SK-N-MC (cell line): ENCODE results near the gene NR3C1.

Experiments used
- DNase-seq: peaks from one replicate; pipeline ENCODE4 v3.0.0-alpha.2; 2011; ENCODE audit warnings: low read depth, low spot score
- H3K27ac ChIP-seq: fragments of 200-600 bp; sonication (generic); 2 replicates; pipeline ENCODE4 v1.5.1; 2016; ENCODE audit warnings: mixed run types
- H3K36me3 ChIP-seq: fragments of 200-600 bp; sonication (generic); 2 replicates; pipeline ENCODE4 v1.6.1; 2017; ENCODE audit warnings: antibody characterized with exemption, low read length, mixed read lengths; ENCODE audit not compliant: insufficient read depth
- H3K4me3 ChIP-seq: fragments of 200-600 bp; sonication (generic); 2 replicates; pipeline ENCODE4 v1.5.1; 2016
- H3K9ac ChIP-seq: fragments of 200-600 bp; sonication (generic); 2 replicates; pipeline ENCODE4 v1.8.0; 2017; ENCODE audit warnings: mixed run types, mixed read lengths; ENCODE audit not compliant: insufficient read length
- H3K9me3 ChIP-seq: fragments of 200-600 bp; sonication (generic); 2 replicates; pipeline ENCODE4 v1.6.1; 2017; ENCODE audit warnings: low read depth, mild to moderate bottlenecking, antibody characterized with exemption, low read length, moderate library complexity, mixed read lengths
- EZH2 ChIP-seq: fragments of 200-600 bp; sonication (generic); IDR thresholded peaks from one replicate; pipeline ENCODE4 v1.6.1; 2017; ENCODE audit warnings: antibody characterized with exemption
- FOXP2 ChIP-seq: optimal IDR thresholded peaks from 2 replicates; pipeline ENCODE3; 2011; ENCODE audit warnings: mild to moderate bottlenecking, moderate library complexity; ENCODE audit not compliant: insufficient read depth; ENCODE audit errors: extremely low read length, control extremely low read depth
- POLR2AphosphoS5 ChIP-seq: IDR thresholded peaks from 2 replicates; pipeline ENCODE4 v1.6.1; 2012; ENCODE audit warnings: mild to moderate bottlenecking, low read depth, low read length, borderline replicate concordance

The NR3C1 gene

DNA sequence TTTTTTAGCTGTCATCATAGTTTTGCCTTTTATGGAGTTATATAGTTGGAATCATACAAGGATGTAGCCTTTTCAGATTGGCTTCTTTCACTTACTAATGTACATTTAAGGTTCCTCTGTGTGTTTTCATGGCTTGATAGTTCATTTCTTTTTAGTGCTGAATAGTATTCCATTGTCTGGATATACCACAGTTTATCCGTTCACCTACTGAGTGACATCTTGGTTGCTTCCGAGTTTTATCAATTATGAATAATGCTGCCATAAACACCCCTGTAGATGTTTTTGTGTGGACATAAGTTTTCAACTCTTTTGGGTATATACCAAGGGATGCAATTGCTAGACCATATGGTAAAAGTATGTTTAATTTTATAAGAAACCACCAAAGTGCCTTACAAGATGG, 136.3 kb downstream of the NR3C1 start:
- Histone ChIP-seq H3K27ac (no peak overlapping the region), H3K4me3 (no peak overlapping the region), H3K36me3 (no peaks in the 10 kb centered on the region), H3K9ac (no peak overlapping the region), H3K9me3 (0 out of 2 replicates have a peak, but pooled peaks cover 4% of the 10 kb centered on the region)
- DNase-seq, result no peak
- TF ChIP-seq POLR2AphosphoS5 (no peak), FOXP2 (no peak), EZH2 (no peak)

DNA sequence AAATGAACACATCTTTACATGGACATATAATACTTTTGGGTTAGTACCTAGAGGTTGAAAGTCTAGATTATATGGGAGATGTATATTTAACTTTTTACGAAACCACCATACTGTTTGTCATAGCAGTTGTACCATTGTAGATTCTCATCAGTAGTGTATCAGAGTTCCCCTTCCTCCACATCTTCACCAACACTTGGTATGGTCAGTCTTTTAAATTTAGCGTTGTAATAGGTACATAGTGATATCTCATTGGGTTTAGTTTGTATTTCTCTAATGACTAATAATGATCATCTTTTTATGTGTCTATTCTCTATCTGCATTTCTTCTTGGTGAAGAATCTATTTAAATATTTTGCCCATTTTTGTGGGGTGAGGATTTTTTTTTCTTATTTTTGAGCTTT, 137.5 kb downstream of the NR3C1 start:
- no peak overlapping the region for H3K27ac ChIP-seq

DNA sequence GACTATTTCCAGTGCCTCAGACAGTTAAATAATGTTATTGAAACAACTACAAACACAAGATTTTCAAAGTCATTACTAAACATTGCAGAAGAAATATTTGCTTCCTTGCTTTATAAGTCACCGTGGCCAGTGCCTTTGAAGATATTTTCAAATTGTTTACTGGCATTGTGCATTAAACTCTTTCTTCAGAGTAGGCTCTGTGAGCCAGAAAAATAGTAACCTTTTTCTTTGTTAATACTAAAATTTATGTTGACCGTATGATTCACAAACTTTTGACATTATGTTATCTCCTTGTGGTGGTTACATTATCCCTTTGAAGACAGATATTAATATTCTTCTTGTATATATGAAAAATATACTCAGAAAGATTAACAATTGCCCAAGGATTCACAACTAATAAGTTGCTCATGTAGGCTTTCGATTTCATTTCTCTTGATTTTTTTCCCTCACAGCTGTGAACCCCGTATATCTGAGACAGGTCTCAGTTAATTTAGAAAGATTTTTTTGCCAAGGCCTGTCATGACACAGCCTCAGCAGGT, 140.1 kb downstream of the NR3C1 start:
- no peak overlapping the region for H3K27ac ChIP-seq
- TF ChIP-seq EZH2, result no peak
- TF ChIP-seq POLR2AphosphoS5, result no peak
- no peak for TF ChIP-seq FOXP2
- H3K9ac ChIP-seq, result no peak overlapping the region

More for the DNA sequence above, 137.5 kb downstream of the NR3C1 start:
- Histone ChIP-seq H3K4me3 (no peak overlapping the region), H3K9me3 (0 out of 2 replicates have a peak, but pooled peaks cover 4% of the 10 kb centered on the region), H3K9ac (no peak overlapping the region), H3K36me3 (no peaks in the 10 kb centered on the region)
- no peak for DNase-seq
- no peak for TF ChIP-seq EZH2
- no peak for TF ChIP-seq POLR2AphosphoS5
- no peak for TF ChIP-seq FOXP2

DNA sequence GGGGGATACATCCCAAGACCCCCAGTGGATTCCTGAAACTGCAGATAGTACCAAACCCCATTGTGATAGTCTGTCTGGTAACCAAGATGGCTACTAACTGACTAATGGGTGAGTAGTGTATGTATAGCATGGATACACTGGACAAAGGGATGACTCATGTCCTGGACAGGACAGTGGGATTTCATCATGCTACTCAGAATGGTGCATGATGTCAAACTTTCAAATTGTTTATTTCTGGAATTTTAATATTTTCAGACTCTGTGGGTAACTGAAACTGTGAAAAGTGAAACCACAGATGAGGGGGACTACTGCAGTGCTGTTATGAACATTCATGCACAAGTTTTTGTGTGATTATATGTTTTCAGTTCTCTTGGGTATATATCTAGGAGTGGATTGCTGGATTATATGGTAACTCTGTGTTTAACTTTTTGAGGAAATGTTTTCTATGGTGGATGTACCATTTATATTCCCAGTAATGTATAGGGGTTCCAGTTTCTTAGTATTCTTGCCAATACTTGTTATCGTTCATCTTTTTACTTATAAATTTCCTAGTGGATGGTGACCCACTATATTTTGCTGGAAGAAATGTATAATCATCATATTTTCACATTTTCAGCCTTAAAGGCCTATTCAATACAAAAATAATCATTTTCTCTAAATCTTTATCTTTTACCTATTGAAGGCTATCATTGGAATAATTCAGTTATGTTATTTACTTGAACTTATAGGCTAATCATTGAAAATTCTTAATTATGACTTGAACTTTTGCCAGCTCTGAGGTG, 140.9 kb downstream of the NR3C1 start:
- H3K9ac ChIP-seq, result no peak overlapping the region
- H3K27ac ChIP-seq, result no peak overlapping the region
- no peak overlapping the region for H3K4me3 ChIP-seq
- no peaks in the 10 kb centered on the region for H3K36me3 ChIP-seq
- TF ChIP-seq FOXP2 (no peak), POLR2AphosphoS5 (no peak), EZH2 (no peak)
- DNase-seq, result no peak
- no peaks in the 10 kb centered on the region for H3K9me3 ChIP-seq

More for the DNA sequence above, 140.1 kb downstream of the NR3C1 start:
- Histone ChIP-seq H3K36me3 (no peaks in the 10 kb centered on the region), H3K4me3 (no peak overlapping the region), H3K9me3 (no peaks in the 10 kb centered on the region)
- no peak for DNase-seq

DNA sequence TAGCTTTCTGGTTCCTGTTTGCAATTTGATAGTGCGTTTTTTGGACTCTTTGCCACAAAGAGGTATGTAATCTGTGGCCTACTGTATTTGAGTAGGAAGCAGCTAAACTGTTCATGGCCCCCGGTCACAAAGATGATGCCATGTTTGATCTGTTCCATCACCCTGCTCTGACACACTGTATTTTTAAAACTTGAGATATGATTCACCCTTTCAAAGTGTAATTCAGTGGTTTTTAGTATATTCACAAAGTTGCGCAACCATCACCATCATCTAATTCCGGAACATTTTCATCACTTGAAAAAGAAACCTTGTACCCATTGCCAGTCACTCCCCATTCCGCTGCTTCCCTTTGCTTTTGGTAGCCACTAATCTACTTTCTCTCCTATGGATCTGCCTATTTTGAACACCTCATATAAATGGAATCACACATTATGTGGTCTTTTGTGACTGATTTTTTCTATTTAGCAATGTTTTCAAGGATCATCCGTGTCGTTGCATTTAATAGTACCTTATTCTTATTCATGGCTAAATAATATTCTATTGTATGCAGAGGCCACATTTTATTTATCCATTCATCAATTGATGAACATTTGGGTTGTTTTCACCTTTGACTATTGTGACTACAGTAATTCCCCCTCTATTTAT, 141.6 kb downstream of the NR3C1 start:
- H3K9ac ChIP-seq, result no peak overlapping the region
- H3K27ac ChIP-seq, result no peak overlapping the region
- TF ChIP-seq EZH2 (no peak), POLR2AphosphoS5 (no peak), FOXP2 (no peak)
- H3K9me3 ChIP-seq, result no peaks in the 10 kb centered on the region
- no peaks in the 10 kb centered on the region for H3K36me3 ChIP-seq
- no peak for DNase-seq
- no peak overlapping the region for H3K4me3 ChIP-seq

DNA sequence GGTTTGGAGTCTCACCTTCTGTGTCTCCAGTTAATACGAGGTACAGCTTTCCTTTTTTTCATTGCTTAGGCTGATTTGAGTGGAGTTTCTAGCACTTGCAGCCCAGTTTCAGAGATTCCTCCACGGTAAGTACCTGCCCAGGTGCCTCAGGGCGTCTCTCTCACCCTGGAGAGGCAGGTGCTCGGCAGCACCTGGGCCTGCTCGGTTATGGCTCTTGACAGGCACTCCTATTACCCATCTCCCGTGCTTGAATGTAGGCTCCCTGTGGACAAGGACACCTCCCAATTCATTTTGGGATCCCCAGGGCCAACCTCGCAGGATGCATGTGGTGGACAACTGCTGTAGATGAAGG, 144.3 kb downstream of the NR3C1 start:
- H3K27ac ChIP-seq, result no peak overlapping the region
- no peaks in the 10 kb centered on the region for H3K9me3 ChIP-seq
- no peaks in the 10 kb centered on the region for H3K36me3 ChIP-seq
- no peak overlapping the region for H3K4me3 ChIP-seq
- TF ChIP-seq POLR2AphosphoS5, result no peak
- no peak for TF ChIP-seq FOXP2
- H3K9ac ChIP-seq, result no peak overlapping the region
- no peak for DNase-seq

DNA sequence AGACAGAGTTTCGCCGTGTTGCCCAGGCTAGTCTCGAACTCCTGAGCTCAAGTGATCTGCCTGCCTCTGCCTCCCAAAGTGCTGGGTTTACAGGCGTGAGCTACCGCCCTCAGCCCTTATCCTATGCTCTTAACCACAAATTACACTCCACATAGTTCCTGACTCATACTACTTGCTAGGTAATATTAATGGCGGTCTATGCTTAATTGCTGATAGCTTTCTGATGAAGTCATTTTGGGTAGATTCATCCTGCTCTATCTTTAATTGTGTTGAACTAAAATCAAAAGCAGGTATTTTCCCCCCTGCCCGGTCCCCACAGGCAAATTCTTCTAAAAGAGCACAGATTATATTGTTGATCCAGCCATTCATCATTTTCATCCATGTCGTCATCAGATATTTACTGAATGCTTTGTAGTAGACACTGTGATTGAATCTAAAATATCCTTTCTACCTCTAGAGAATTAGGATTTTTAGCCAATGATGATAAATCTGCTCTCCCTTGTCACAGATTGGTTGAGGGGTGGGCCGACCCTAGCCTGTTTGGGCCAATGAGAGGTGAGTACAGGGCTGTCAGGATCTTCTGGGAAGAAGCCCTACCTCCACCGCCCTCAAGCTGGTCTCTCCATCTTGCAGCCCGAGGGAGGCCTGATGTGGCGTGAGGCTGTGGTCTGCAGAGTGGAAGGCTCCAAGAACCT, 144.8 kb downstream of the NR3C1 start:
- no peak overlapping the region for H3K9ac ChIP-seq
- H3K36me3 ChIP-seq, result no peaks in the 10 kb centered on the region
- no peak overlapping the region for H3K27ac ChIP-seq
- TF ChIP-seq POLR2AphosphoS5 (no peak), EZH2 (no peak), FOXP2 (no peak)
- no peak overlapping the region for H3K4me3 ChIP-seq
- H3K9me3 ChIP-seq, result no peaks in the 10 kb centered on the region
- DNase-seq, result no peak

DNA sequence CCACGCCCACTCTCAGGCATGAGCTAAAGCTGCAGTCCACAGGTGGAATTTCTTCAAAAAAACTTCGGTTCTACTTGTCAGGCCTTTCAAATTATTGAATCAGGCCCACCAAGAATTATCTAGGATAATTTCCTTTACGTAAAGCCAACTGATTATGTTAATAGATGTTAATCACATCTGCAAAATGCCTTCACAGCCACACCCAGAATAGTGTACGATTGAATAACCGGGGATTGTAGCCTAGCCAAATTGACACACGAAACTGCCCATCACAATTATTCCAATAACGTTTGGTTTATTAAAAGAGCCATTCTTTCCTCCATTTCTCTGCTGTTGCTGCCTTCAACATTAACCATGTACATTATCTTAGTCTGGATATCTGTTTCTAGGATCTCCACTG, 148.7 kb downstream of the NR3C1 start:
- Histone ChIP-seq H3K9ac (no peak overlapping the region), H3K9me3 (no peaks in the 10 kb centered on the region), H3K27ac (no peak overlapping the region), H3K36me3 (no peaks in the 10 kb centered on the region), H3K4me3 (no peak overlapping the region)
- TF ChIP-seq EZH2 (no peak), FOXP2 (no peak), POLR2AphosphoS5 (no peak)
- no peak for DNase-seq
